PC-3 (cell line): Measurements from ENCODE around the gene TACC2. TPM values are rescaled to one million over a fixed set of nuclear protein-coding genes. Genes with fewer than 3 reads are reported as not detected.
A peak's percentile ranks its signal among the peaks of the same experiment; 100 is the strongest.

Experiments used
- ATAC-seq: fragments of 200-7000 bp; cut with Tn5 transposase; 2 replicates; pipeline ENCODE4 v1.9.1; 2020; ENCODE audit warnings: mild to moderate bottlenecking, moderate library complexity
- BruUV-seq: library from RNA; stranded (reverse); fragments of 400-500 nt; replicated peaks from 2 replicates; lab custom pipeline; 2021; lab: Mats Ljungman, UMichigan
- CTCF ChIA-PET: fragments of 300-600 bp; sonication (Branson Sonifier 250); formaldehyde crosslinking; loops from one replicate; lab custom pipeline; 2022; ENCODE audit warnings: antibody characterized with exemption; lab: Charles Lee
- POLR2A ChIA-PET: fragments of 300-600 bp; sonication (Branson Sonifier 250); formaldehyde crosslinking; loops from one replicate; lab custom pipeline; 2022; ENCODE audit warnings: antibody characterized with exemption; ENCODE audit not compliant: unreplicated experiment; lab: Charles Lee
- DNase-seq: peaks from one replicate; pipeline ENCODE4 v3.0.0-alpha.2; 2015
- H2AFZ ChIP-seq: fragments of 300-600 bp; sonication (generic); 2 replicates; pipeline ENCODE4 v1.6.0; 2016; ENCODE audit warnings: antibody characterized with exemption, low read length
- H3F3A ChIP-seq: fragments of 300-600 bp; sonication (generic); one replicate; pipeline ENCODE4 v1.6.0; 2017; ENCODE audit warnings: antibody characterized with exemption, low read length, control low read depth, mild to moderate bottlenecking; ENCODE audit not compliant: unreplicated experiment
- H3K27ac ChIP-seq: fragments of 300-600 bp; sonication (generic); 2 replicates; pipeline ENCODE4 v1.5.1; 2016; ENCODE audit warnings: mild to moderate bottlenecking, low read length
- H3K27me3 ChIP-seq: fragments of 300-600 bp; sonication (generic); 2 replicates; pipeline ENCODE4 v1.6.1; 2016; ENCODE audit warnings: low read length, mixed read lengths
- H3K36me3 ChIP-seq: fragments of 300-600 bp; sonication (generic); 2 replicates; pipeline ENCODE4 v1.6.1; 2016; ENCODE audit warnings: low read depth, mixed run types, low read length, mixed read lengths
- H3K4me1 ChIP-seq: fragments of 300-600 bp; sonication (generic); 2 replicates; pipeline ENCODE4 v1.5.1; 2016; ENCODE audit warnings: low read length; ENCODE audit not compliant: insufficient read depth
- H3K4me2 ChIP-seq: fragments of 300-600 bp; sonication (generic); 2 replicates; pipeline ENCODE4 v1.6.0; 2016; ENCODE audit warnings: low read length
- H3K4me3 ChIP-seq: fragments of 300-600 bp; sonication (generic); 2 replicates; pipeline ENCODE4 v1.5.1; 2016; ENCODE audit warnings: mild to moderate bottlenecking, low read length, mixed read lengths
- H3K79me2 ChIP-seq: fragments of 300-600 bp; sonication (generic); 2 replicates; pipeline ENCODE4 v1.6.1; 2017; ENCODE audit warnings: low read length, mixed read lengths
- H3K9ac ChIP-seq: fragments of 300-600 bp; sonication (generic); 2 replicates; pipeline ENCODE4 v1.6.0; 2016; ENCODE audit warnings: mild to moderate bottlenecking, low read length
- H3K9me2 ChIP-seq: fragments of 300-600 bp; sonication (generic); replicated peaks from 2 replicates; pipeline ENCODE4 v1.6.1; 2016; ENCODE audit warnings: mixed run types, low read length, mixed read lengths
- H3K9me3 ChIP-seq: fragments of 300-600 bp; sonication (generic); 2 replicates; pipeline ENCODE4 v1.6.1; 2016; ENCODE audit warnings: low read length, mixed read lengths
- H4K20me1 ChIP-seq: fragments of 300-600 bp; sonication (generic); 2 replicates; pipeline ENCODE4 v1.6.1; 2016; ENCODE audit warnings: low read length, mixed read lengths
- CTCF ChIP-seq: fragments of 300-600 bp; sonication (generic); conservative IDR thresholded peaks from 2 replicates; pipeline ENCODE4 v1.5.1; 2017; ENCODE audit warnings: antibody characterized with exemption, low read depth, mild to moderate bottlenecking, low read length
- EZH2 ChIP-seq: fragments of 300-600 bp; sonication (generic); IDR thresholded peaks from one replicate; pipeline ENCODE4 v1.6.1; 2017; ENCODE audit warnings: antibody characterized with exemption, mild to moderate bottlenecking, low read length; ENCODE audit not compliant: unreplicated experiment
- EZH2phosphoT487 ChIP-seq: fragments of 300-600 bp; sonication (generic); IDR thresholded peaks from 2 replicates; pipeline ENCODE4 v1.6.1; 2018; ENCODE audit warnings: mild to moderate bottlenecking, antibody characterized with exemption, low read length, borderline replicate concordance
- intact Hi-C: fragments of 100-400 bp; cut with micrococcal nuclease; formaldehyde crosslinking; loops from 2 replicates; pipeline ENCODE4 v1.9.0; 2023
- total RNA-seq: library from RNA; depleted of rRNA; stranded (reverse); fragments of >200 nt; gene quantifications from 2 replicates; pipeline ENCODE4 v1.2.3, GENCODE V29; 2014

Gene TACC2
- total RNA-seq, 1 experiment from 2014 or later: 31.7 TPM

GRCh38 chr10:122096705-122097104, 107.7 kb downstream of the TACC2 start:
- H3K4me1 ChIP-seq: no peaks in the 10 kb centered on the region
- no peak overlapping the region for H2AFZ ChIP-seq
- no peaks in the 10 kb centered on the region for H3K79me2 ChIP-seq
- ChIA-PET CTCF (no interaction called here), POLR2A (no interaction called here)
- intact Hi-C loops: no loop called here
- no TSS peak for BruUV-seq
- H3K4me3 ChIP-seq: no peak overlapping the region
- ATAC-seq: no peak; the same call in 1 of the 2 replicates
- no peaks in the 10 kb centered on the region for H3K9me2 ChIP-seq
- H3K9ac ChIP-seq: no peak overlapping the region
- no peaks in the 10 kb centered on the region for H3F3A ChIP-seq
- no peaks in the 10 kb centered on the region for H3K27me3 ChIP-seq
- no peak overlapping the region for H3K27ac ChIP-seq
- H3K4me2 ChIP-seq: no peak overlapping the region
- H4K20me1 ChIP-seq: no peaks in the 10 kb centered on the region
- H3K36me3 ChIP-seq: no peaks in the 10 kb centered on the region
- TF ChIP-seq EZH2phosphoT487 (no peak), EZH2 (no peak), CTCF (no peak)
- DNase-seq: peak; percentile 33
- H3K9me3 ChIP-seq: no peaks in the 10 kb centered on the region

- no peaks in the 10 kb centered on the region for H3K27me3 ChIP-seq
- H2AFZ ChIP-seq: no peak overlapping the region
- H3K79me2 ChIP-seq: no peaks in the 10 kb centered on the region
- no peak overlapping the region for H3K4me3 ChIP-seq
- H3K36me3 ChIP-seq: no peaks in the 10 kb centered on the region
- ATAC-seq (no peak), DNase-seq (no peak)
- H3K4me1 ChIP-seq: peaks cover 10% of the 10 kb centered on the region
- H3K9ac ChIP-seq: no peak overlapping the region
- CTCF ChIA-PET: no interaction called here
- no peak overlapping the region for H3K4me2 ChIP-seq
- H3F3A ChIP-seq: no peaks in the 10 kb centered on the region
- POLR2A ChIA-PET: interaction anchor here (0.6 kb wide), 1 partner anchor 14 kb away, joined by 3 read pairs; no protein-coding TSS in a partner anchor
- H3K9me3 ChIP-seq: no peaks in the 10 kb centered on the region
- no peaks in the 10 kb centered on the region for H4K20me1 ChIP-seq
- no TSS peak for BruUV-seq
- intact Hi-C loops: no loop called here
- TF ChIP-seq CTCF (no peak), EZH2phosphoT487 (no peak), EZH2 (no peak)
- no peaks in the 10 kb centered on the region for H3K9me2 ChIP-seq
- H3K27ac ChIP-seq: no peak overlapping the region
These were observed 109.0 kb downstream of the TACC2 start for GRCh38 chr10:122097935-122098334.

- Histone ChIP-seq H3K36me3 (no peaks in the 10 kb centered on the region), H3K9ac (no peak overlapping the region), H3K4me3 (no peak overlapping the region), H3K27ac (no peak overlapping the region), H3K4me1 (peaks cover 14% of the 10 kb centered on the region), H3K9me2 (no peaks in the 10 kb centered on the region), H2AFZ (no peak overlapping the region), H3K9me3 (no peaks in the 10 kb centered on the region), H4K20me1 (no peaks in the 10 kb centered on the region), H3K27me3 (no peaks in the 10 kb centered on the region), H3K4me2 (no peak overlapping the region), H3F3A (no peaks in the 10 kb centered on the region), H3K79me2 (no peaks in the 10 kb centered on the region)
- POLR2A ChIA-PET: no interaction called here
- TF ChIP-seq EZH2: no peak
- TF ChIP-seq CTCF: no peak
- no peak for TF ChIP-seq EZH2phosphoT487
- intact Hi-C loops: no loop called here
- BruUV-seq: no TSS peak
- CTCF ChIA-PET: no interaction called here
- no peak for DNase-seq
- ATAC-seq: no peak
These were observed 110.0 kb downstream of the TACC2 start for GRCh38 chr10:122098924-122099323.
